Bronchial smooth muscle cell (primary cell): ENCODE measurements around the gene JADE1. TPM values are rescaled to one million over a fixed set of nuclear protein-coding genes. Genes with fewer than 3 reads are reported as not detected.

Experiments
- total RNA-seq: library from RNA; depleted of rRNA; stranded (reverse); fragments of >200 nt; gene quantifications from 2 replicates; pipeline ENCODE4 v1.2.1, GENCODE V29; 2014

Gene JADE1
- total RNA-seq = 14.8 and 23.2 TPM in 2 replicates

DNA sequence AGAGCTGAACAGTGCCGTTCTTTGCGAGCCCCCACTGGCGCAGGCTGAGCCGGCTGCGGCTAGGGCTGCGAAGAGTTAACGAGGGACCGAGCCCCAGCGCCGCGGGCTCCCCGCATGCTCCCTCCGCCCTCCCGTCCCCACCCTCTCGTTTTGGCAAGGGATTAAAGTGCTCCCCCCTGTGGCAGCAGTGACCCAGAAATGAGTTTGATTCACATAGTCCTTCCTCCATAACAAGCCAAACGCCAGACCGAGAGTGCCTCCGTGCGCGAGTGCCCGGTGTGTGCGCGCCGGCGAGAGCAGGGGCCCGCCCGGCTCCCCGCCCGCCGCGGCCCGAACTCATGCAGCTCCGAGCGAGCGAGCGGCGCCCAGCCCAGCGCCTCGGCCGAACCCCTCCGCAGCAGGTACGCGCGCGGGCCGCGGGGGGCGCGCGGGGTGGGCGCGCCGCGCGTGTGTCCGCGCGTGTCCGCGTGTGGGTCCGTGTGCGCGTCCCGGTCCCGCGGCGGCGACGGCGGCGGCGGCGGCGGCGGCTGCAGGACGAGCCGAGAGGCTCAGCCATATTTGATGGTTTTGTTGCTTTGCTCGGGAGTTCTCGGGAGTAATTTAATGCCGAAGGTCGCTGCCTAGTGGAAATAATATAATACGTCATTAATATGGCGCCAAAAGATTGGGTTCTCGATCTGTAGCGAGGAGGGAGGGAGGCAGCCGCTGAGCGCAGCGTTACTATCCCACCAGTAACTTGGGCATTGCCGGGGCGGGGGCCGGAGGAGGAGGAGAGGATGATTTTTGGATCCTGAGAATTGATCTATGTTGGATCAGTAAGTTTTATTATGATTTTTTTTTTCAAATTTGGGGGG, at the start of gene JADE1:
JADE1 (plus strand) TSS at position 224 of the 854 bp plus-strand sequence. CDS start 22,059 bp downstream, outside the sequence.

